Stimulated activated CD8-positive, alpha-beta memory T cell treated with anti-CD3 and anti-CD28 coated beads, Interleukin-4, amount 100 ng/mL, for 24 hours (primary cell): ENCODE results near the gene CLEC2L.

ENCODE experiments used
- DNase-seq: peaks from one replicate; pipeline ENCODE4 v3.0.0-alpha.2; 2020; ENCODE audit warnings: low read depth

Gene CLEC2L

GRCh38 chr7:139557857-139558581 lies 34.5 kb downstream of the CLEC2L start:
- no peak for DNase-seq

GRCh38 chr7:139559364-139560105 lies 36.0 kb downstream of the CLEC2L start:
- no peak for DNase-seq

- DNase-seq: no peak
Observed at GRCh38 chr7:139560199-139560598, 36.7 kb downstream of the CLEC2L start.

GRCh38 chr7:139560678-139561077 lies 37.2 kb downstream of the CLEC2L start:
- no peak for DNase-seq

- no peak for DNase-seq
Observed at GRCh38 chr7:139562491-139562890, 39.0 kb downstream of the CLEC2L start.

GRCh38 chr7:139562961-139563565 lies 39.6 kb downstream of the CLEC2L start:
- no peak for DNase-seq

- no peak for DNase-seq
Observed at GRCh38 chr7:139563856-139564255, 40.4 kb downstream of the CLEC2L start.

- no peak for DNase-seq
Observed at GRCh38 chr7:139566075-139566474, 42.6 kb downstream of the CLEC2L start.

GRCh38 chr7:139566736-139567646 lies 43.5 kb downstream of the CLEC2L start:
- DNase-seq: no peak

GRCh38 chr7:139567647-139568345 lies 44.3 kb downstream of the CLEC2L start:
- no peak for DNase-seq

- no peak for DNase-seq
Observed at GRCh38 chr7:139568346-139568675, 44.8 kb downstream of the CLEC2L start.

GRCh38 chr7:139568813-139569490 lies 45.5 kb downstream of the CLEC2L start:
- no peak for DNase-seq

- DNase-seq: no peak
Observed at GRCh38 chr7:139570119-139570518, 46.6 kb downstream of the CLEC2L start.

- no peak for DNase-seq
Observed at GRCh38 chr7:139570626-139571025, 47.1 kb downstream of the CLEC2L start.

- DNase-seq: no peak
Observed at GRCh38 chr7:139571190-139571589, 47.7 kb downstream of the CLEC2L start.

- DNase-seq: no peak
Observed at GRCh38 chr7:139571651-139572050, 48.2 kb downstream of the CLEC2L start.

- DNase-seq: no peak
Observed at GRCh38 chr7:139572071-139572470, 48.6 kb downstream of the CLEC2L start.

GRCh38 chr7:139572704-139573385 lies 49.4 kb downstream of the CLEC2L start:
- DNase-seq: no peak

- DNase-seq: no peak
Observed at GRCh38 chr7:139573871-139574270, 50.4 kb downstream of the CLEC2L start.

- DNase-seq: no peak
Observed at GRCh38 chr7:139574618-139575337, 51.3 kb downstream of the CLEC2L start.
